ENCODE data around the gene OPTC. TPM values are rescaled to one million over a fixed set of nuclear protein-coding genes. Genes with fewer than 3 reads are reported as not detected.

Gene OPTC
- total and polyA plus RNA-seq, 9 of the 15 experiments (the other 6 are each of a cell fraction or from before 2014, with no cell fraction given) = not detected

DNA sequence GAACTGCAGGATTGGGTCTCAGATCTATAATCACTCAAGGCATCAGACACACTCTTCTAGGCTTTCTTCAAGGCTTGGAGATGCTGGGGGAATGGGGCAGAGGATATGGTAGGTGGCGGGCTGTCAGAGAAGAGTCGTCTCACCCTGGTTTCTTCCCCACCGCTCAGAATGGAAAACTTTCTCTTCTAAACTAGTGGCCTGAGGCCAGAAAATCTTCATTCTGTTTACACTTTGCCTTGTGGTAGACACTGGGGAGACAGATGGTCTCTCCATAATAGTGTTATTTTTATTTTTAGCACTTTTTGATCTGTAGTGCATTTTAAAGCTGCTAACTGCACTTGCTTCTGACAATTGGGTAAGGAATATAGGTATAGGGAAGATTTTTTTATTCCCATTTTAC lies 15.7 kb upstream of the OPTC start (continued):
- no peak for TF ChIP-seq RBBP5 (IDR thresholded peaks at IDR 0.05; ENCODE audit: borderline replicate concordance, insufficient read depth, low read length, poor library complexity, severe bottlenecking)
- TF ChIP-seq, protein P1, sequence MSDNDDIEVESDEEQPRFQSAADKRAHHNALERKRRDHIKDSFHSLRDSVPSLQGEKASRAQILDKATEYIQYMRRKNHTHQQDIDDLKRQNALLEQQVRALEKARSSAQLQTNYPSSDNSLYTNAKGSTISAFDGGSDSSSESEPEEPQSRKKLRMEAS (CRISPR knock-in tag; IDR thresholded peaks at IDR 0.05) = no peak
- TF ChIP-seq, protein P2, sequence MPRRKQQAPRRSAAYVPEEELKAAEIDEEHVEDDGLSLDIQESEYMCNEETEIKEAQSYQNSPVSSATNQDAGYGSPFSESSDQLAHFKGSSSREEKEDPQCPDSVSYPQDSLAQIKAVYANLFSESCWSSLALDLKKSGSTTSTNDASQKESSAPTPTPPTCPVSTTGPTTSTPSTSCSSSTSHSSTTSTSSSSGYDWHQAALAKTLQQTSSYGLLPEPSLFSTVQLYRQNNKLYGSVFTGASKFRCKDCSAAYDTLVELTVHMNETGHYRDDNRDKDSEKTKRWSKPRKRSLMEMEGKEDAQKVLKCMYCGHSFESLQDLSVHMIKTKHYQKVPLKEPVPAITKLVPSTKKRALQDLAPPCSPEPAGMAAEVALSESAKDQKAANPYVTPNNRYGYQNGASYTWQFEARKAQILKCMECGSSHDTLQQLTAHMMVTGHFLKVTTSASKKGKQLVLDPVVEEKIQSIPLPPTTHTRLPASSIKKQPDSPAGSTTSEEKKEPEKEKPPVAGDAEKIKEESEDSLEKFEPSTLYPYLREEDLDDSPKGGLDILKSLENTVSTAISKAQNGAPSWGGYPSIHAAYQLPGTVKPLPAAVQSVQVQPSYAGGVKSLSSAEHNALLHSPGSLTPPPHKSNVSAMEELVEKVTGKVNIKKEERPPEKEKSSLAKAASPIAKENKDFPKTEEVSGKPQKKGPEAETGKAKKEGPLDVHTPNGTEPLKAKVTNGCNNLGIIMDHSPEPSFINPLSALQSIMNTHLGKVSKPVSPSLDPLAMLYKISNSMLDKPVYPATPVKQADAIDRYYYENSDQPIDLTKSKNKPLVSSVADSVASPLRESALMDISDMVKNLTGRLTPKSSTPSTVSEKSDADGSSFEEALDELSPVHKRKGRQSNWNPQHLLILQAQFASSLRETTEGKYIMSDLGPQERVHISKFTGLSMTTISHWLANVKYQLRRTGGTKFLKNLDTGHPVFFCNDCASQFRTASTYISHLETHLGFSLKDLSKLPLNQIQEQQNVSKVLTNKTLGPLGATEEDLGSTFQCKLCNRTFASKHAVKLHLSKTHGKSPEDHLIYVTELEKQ (CRISPR knock-in tag; IDR thresholded peaks at IDR 0.05) = no peak
- TF ChIP-seq ZNF76 (CRISPR knock-in tag; IDR thresholded peaks at IDR 0.05; ENCODE audit: borderline replicate concordance) = no peak
- TF ChIP-seq RAD51 (IDR thresholded peaks at IDR 0.05; ENCODE audit: borderline replicate concordance, low read depth) = no peak

DNA sequence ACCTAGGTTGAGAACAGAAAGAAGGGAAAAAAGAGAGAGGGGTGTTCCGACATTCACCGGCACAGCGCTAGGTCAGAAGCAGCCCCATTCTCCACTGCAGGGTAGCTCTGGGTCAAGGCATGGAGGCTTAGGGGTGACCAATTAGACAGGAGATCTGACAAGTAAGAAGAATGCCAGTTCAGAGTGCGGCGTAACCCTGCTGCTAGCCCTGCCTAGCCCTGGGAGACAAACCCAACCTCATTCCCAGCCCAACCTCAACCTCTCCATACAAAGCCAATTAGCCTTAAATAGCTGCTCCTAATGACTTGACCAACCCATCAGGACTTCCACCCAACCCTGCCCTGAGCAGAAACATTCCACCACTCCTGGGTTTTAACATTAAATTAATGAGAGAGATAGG lies 15.0 kb upstream of the OPTC start:
- no peak overlapping the region for H3K4me2 ChIP-seq (ENCODE audit: insufficient read depth, low read length)
- intact Hi-C loops (cut with micrococcal nuclease) = no loop called here
- H3K4me1 ChIP-seq (replicated peaks in 1 of 2; ENCODE audit: control insufficient read depth in 2 of 2, insufficient read depth in 2 of 2, low read length in 2 of 2) = peaks cover 0 to 4% of the 10 kb centered on the region in 2 experiments; a peak in 1 of 5 replicates
- WGBS (ENCODE audit: insufficient coverage, low coverage, missing lambda C conversion rate) = 2% methylated on average over 5 of the region's 5 CpGs
- no peaks in the 10 kb centered on the region for H3K9me3 ChIP-seq (replicated peaks; ENCODE audit: control insufficient read depth, insufficient read depth, low read depth, low read length)
- no peak for ATAC-seq
- H3K36me3 ChIP-seq (ENCODE audit: control insufficient read depth, insufficient read depth, low read length) = no peaks in the 10 kb centered on the region
- no peak for FAIRE-seq
- no peak for TF ChIP-seq SMAD2 (IDR thresholded peaks at IDR 0.05; ENCODE audit: low read depth, low read length)
- TF ChIP-seq NFATC3 (IDR thresholded peaks at IDR 0.05) = no peak
- no peak for TF ChIP-seq NFYB (IDR thresholded peaks at IDR 0.05; ENCODE audit: extremely low read depth, insufficient read length)
- TF ChIP-seq SOX6 (IDR thresholded peaks at IDR 0.05) = no peak
- TF ChIP-seq, protein P3, sequence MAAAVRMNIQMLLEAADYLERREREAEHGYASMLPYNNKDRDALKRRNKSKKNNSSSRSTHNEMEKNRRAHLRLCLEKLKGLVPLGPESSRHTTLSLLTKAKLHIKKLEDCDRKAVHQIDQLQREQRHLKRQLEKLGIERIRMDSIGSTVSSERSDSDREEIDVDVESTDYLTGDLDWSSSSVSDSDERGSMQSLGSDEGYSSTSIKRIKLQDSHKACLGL (CRISPR knock-in tag; IDR thresholded peaks at IDR 0.05; ENCODE audit: borderline replicate concordance, poor library complexity, severe bottlenecking) = no peak
- TF ChIP-seq, protein P4, sequence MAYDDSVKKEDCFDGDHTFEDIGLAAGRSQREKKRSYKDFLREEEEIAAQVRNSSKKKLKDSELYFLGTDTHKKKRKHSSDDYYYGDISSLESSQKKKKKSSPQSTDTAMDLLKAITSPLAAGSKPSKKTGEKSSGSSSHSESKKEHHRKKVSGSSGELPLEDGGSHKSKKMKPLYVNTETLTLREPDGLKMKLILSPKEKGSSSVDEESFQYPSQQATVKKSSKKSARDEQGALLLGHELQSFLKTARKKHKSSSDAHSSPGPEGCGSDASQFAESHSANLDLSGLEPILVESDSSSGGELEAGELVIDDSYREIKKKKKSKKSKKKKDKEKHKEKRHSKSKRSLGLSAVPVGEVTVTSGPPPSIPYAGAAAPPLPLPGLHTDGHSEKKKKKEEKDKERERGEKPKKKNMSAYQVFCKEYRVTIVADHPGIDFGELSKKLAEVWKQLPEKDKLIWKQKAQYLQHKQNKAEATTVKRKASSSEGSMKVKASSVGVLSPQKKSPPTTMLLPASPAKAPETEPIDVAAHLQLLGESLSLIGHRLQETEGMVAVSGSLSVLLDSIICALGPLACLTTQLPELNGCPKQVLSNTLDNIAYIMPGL (CRISPR knock-in tag; IDR thresholded peaks at IDR 0.05) = no peak
- TF ChIP-seq IFI16 (CRISPR knock-in tag; IDR thresholded peaks at IDR 0.05) = no peak
- H3K27ac ChIP-seq (ENCODE audit: extremely low read depth, low read depth, low read length) = no peak overlapping the region
- CTCF ChIA-PET (ENCODE audit: low intra/inter-chr PET ratio) = interaction anchor here (0.6 kb wide), 1 partner anchor 1248 kb away, joined by 4 read pairs; no protein-coding TSS in a partner anchor
- no peak overlapping the region for H3K4me3 ChIP-seq
- H3K27me3 ChIP-seq (ENCODE audit: control insufficient read depth in 2 of 2, insufficient read depth in 2 of 2, low read length in 2 of 2) = peaks cover 44 to 60% of the 10 kb centered on the region in 2 experiments
- no peaks in the 10 kb centered on the region for H4K20me1 ChIP-seq (replicated peaks; ENCODE audit: control insufficient read depth, insufficient read depth, low read length)
- no TSS peak for BruUV-seq (replicated peaks)
- DNase-seq (ENCODE audit: extremely low read depth in 1 of 4, low spot score in 3 of 4) = no peak
- no peaks in the 10 kb centered on the region for H3K79me2 ChIP-seq (ENCODE audit: control insufficient read depth, insufficient read depth, low read length)
- no peaks in the 10 kb centered on the region for H3K9me1 ChIP-seq (ENCODE audit: control insufficient read depth, insufficient read depth, low read length)
- in situ Hi-C loops (cut with MboI) = no loop called here
- no peak overlapping the region for H3K9ac ChIP-seq (ENCODE audit: insufficient read depth in 1 of 2, low read depth in 2 of 2, low read length in 2 of 2)
- POLR2A ChIA-PET = no interaction called here
- H2AFZ ChIP-seq (ENCODE audit: low read depth, low read length) = no peak overlapping the region

All from K562 (cell line).